Measurements from ENCODE around the gene PHF12. TPM values are rescaled to one million over a fixed set of nuclear protein-coding genes. Genes with fewer than 3 reads are reported as not detected.

Gene PHF12
- total RNA-seq, 1 donor: 25.7 TPM

DNA sequence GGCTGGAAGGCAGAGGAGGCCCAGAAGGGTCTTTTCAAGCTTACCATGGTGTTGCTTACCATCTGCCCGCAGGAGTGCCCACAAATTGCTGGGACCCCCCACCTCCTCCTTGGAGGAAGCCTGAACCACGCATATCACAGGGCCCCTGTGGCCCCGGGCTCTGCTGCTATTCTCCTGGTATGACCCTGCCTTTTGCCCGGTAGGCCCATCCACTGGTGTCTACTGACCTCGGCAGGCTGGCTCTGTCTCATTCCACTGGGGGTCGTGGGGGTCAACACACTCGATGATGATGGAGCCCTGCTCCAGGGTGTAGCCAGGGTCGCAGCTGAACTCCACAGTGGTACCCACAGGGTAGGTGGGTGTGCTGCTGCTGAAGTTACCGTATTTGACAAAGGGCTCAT lies 8.2 kb upstream of the PHF12 start:
- DNase-seq (ENCODE audit: low read depth): no peak
- no peak overlapping the region for H3K4me3 ChIP-seq (ENCODE audit: low read depth, low read length)
- TF ChIP-seq, protein P1, sequence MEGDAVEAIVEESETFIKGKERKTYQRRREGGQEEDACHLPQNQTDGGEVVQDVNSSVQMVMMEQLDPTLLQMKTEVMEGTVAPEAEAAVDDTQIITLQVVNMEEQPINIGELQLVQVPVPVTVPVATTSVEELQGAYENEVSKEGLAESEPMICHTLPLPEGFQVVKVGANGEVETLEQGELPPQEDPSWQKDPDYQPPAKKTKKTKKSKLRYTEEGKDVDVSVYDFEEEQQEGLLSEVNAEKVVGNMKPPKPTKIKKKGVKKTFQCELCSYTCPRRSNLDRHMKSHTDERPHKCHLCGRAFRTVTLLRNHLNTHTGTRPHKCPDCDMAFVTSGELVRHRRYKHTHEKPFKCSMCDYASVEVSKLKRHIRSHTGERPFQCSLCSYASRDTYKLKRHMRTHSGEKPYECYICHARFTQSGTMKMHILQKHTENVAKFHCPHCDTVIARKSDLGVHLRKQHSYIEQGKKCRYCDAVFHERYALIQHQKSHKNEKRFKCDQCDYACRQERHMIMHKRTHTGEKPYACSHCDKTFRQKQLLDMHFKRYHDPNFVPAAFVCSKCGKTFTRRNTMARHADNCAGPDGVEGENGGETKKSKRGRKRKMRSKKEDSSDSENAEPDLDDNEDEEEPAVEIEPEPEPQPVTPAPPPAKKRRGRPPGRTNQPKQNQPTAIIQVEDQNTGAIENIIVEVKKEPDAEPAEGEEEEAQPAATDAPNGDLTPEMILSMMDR (IDR thresholded peaks at IDR 0.05; ENCODE audit: insufficient read depth, low read length): no peak

DNA sequence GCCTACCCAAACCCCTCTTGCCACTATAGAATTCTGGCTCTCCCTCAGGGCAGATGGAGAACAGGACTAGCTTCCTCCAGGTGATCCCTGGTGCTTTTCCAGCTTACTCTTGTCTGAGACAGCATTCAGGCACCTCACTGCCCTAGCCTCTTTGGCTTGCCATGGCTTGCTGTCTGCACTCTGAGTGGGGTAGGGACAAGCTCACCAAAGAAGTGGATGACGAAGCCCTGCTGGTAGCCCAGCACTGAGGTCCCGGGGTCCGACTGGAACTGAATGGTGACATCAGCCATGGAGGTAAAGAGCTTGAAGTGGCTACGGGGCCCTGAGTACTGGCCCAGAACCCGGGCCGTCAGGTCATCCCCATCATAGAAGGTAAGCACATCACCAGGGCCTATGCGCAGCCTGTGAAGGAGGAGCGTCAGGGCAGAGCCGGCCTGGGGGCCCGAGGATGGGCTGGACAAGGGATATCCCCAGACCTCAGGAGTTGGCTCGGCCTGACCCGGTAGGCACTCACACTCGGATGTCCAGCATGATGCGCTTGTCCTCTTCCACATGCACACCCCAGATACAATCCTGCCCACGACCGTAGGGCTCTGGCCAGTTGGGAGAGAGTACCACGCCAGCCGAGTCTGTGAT lies 7.6 kb upstream of the PHF12 start:
- H3K4me3 ChIP-seq (ENCODE audit: low read depth, low read length): no peak overlapping the region
- no peak for DNase-seq (ENCODE audit: low read depth)
- TF ChIP-seq, protein P1 (IDR thresholded peaks at IDR 0.05; ENCODE audit: insufficient read depth, low read length): no peak

DNA sequence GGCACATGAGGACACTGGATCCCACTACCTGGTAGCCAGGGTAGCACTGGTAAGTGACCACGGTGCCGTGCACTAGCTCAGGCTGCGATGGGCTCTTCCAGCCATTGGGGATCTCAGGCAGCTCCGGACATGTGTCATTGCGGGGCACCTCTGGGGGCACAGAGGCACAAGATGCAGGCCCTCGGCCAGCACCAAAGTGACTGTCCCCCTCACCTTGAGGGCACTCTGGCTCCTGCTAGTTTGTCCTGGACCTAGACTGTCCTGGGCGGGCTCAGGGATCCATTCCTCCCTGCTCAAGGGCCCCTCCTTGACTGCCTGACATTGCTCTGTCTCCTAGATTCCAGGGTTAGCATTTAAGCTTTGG lies 6.7 kb upstream of the PHF12 start:
- no peak for DNase-seq (ENCODE audit: low read depth)
- no peak overlapping the region for H3K4me3 ChIP-seq (ENCODE audit: low read depth, low read length)
- TF ChIP-seq, protein P1 (IDR thresholded peaks at IDR 0.05; ENCODE audit: insufficient read depth, low read length): no peak

DNA sequence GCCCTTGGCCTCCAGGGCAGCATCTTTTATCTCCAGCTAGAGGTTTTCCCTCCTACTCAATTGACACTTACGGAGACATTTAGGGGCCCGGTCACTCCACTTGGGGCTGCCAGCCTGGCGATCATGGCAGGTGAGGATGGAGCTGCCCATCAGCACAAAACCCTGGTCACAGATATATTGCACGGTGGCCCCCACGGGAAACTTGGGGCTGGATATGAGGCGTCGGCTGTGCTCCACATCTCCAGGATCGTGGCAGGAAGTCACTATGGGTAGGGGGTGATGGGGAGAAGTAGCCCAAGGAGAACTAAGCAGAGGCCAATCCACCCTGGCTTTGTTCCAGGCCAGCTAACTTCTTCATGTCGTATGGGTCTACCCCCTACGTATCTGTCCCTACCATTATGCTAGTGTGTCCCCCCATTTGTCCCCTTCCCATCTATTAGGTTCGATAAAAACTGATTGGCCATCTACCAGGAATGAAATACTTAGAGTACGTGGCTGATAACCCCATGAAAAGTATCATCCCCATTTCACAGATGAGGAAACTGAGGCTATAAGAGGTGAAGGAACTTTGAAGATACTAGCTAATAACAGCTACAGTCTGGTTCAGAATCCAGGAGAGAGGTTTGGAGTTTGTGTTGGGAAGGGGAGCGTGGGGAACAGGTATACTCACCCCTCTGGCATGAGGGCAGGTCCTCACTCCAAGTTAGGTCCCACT lies 6.1 kb upstream of the PHF12 start:
- H3K4me3 ChIP-seq (ENCODE audit: low read depth, low read length): no peak overlapping the region
- TF ChIP-seq, protein P1 (IDR thresholded peaks at IDR 0.05; ENCODE audit: insufficient read depth, low read length): no peak
- no peak for DNase-seq (ENCODE audit: low read depth)

DNA sequence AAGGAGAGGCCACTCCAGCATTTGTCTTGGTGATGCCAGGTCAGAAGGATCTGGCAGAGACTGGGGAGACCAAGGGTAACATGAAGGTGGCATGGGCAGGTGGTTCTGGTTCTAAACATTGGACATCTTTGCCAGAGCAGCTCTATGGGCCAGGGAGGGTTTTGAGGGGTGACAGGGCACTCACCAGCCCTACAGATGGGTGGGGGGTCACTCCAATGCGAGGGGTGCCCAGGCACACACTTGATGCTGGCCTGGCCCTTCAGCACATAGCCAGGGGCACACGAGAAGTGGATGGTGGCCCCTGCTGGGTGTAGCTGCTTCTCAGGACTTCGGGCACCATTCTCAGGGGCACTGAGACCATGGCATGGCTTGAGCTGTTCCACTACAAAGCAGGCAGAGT lies 5.5 kb upstream of the PHF12 start:
- no peak overlapping the region for H3K4me3 ChIP-seq (ENCODE audit: low read depth, low read length)
- DNase-seq (ENCODE audit: low read depth): no peak
- TF ChIP-seq, protein P1 (IDR thresholded peaks at IDR 0.05; ENCODE audit: insufficient read depth, low read length): no peak

DNA sequence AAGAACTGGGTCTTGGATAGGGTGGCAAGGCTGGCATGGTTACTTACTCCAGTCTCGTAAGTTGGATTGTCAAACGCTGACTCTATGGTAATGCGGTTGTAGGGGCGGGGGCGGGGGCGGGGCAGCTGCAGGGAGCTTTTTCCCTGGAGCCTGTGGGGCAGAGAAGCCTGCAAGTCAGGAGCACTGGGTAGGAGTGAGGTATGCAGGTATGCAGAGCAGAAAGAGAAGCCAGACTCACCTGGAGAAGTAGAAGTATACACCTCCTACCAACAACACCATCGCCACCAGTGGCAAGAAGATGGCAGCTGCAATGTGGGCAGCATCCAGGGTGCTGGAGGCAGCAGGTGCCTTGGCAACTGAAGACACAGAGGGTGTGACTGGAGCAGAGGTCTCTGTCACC lies 4.8 kb upstream of the PHF12 start:
- TF ChIP-seq, protein P1 (IDR thresholded peaks at IDR 0.05; ENCODE audit: insufficient read depth, low read length): no peak
- no peak for DNase-seq (ENCODE audit: low read depth)
- H3K4me3 ChIP-seq (ENCODE audit: low read depth, low read length): no peak overlapping the region
